HG02678 (cell line): Measurements from ENCODE around the gene JMJD7.

Experiments used
- ATAC-seq: cut with Tn5 transposase; IDR thresholded peaks from one replicate; pipeline ENCODE4 v1.9.1; 2021; ENCODE audit warnings: mild to moderate bottlenecking, moderate library complexity; ENCODE audit not compliant: unreplicated experiment

The JMJD7 gene

GRCh38 chr15:41839781-41840491 is 12.0 kb downstream of the JMJD7 start:
- no peak for ATAC-seq

GRCh38 chr15:41840673-41841072 is 12.8 kb downstream of the JMJD7 start:
- ATAC-seq: no peak

GRCh38 chr15:41841131-41841530 is 13.2 kb downstream of the JMJD7 start:
- no peak for ATAC-seq

- ATAC-seq: no peak
Measured at GRCh38 chr15:41842229-41842628, 14.3 kb downstream of the JMJD7 start.

- no peak for ATAC-seq
Measured at GRCh38 chr15:41843571-41843970, 15.7 kb downstream of the JMJD7 start.

GRCh38 chr15:41844814-41845213 is 16.9 kb downstream of the JMJD7 start:
- no peak for ATAC-seq

GRCh38 chr15:41847206-41847605 is 19.3 kb downstream of the JMJD7 start:
- ATAC-seq: no peak

GRCh38 chr15:41847981-41848380 is 20.1 kb downstream of the JMJD7 start:
- no peak for ATAC-seq

- ATAC-seq: no peak
Measured at GRCh38 chr15:41848631-41849030, 20.7 kb downstream of the JMJD7 start.

- no peak for ATAC-seq
Measured at GRCh38 chr15:41849204-41849603, 21.3 kb downstream of the JMJD7 start.

- ATAC-seq: no peak
Measured at GRCh38 chr15:41849861-41850260, 22.0 kb downstream of the JMJD7 start.

GRCh38 chr15:41850482-41851166 is 22.7 kb downstream of the JMJD7 start:
- no peak for ATAC-seq

GRCh38 chr15:41851167-41851523 is 23.3 kb downstream of the JMJD7 start:
- ATAC-seq: no peak

GRCh38 chr15:41851755-41852370 is 24.0 kb downstream of the JMJD7 start:
- no peak for ATAC-seq

- ATAC-seq: no peak
Measured at GRCh38 chr15:41852736-41853590, 25.1 kb downstream of the JMJD7 start.

- ATAC-seq: no peak
Measured at GRCh38 chr15:41853831-41854230, 25.9 kb downstream of the JMJD7 start.

GRCh38 chr15:41854443-41854842 is 26.6 kb downstream of the JMJD7 start:
- no peak for ATAC-seq

- no peak for ATAC-seq
Measured at GRCh38 chr15:41855261-41855961, 27.5 kb downstream of the JMJD7 start.

GRCh38 chr15:41856262-41856661 is 28.4 kb downstream of the JMJD7 start:
- no peak for ATAC-seq

- no peak for ATAC-seq
Measured at GRCh38 chr15:41856716-41857115, 28.8 kb downstream of the JMJD7 start.

- ATAC-seq: no peak
Measured at GRCh38 chr15:41857316-41857715, 29.4 kb downstream of the JMJD7 start.
